BJ (cell line): Measurements from ENCODE around the gene CACNA1G. TPM values are rescaled to one million over a fixed set of nuclear protein-coding genes. Genes with fewer than 3 reads are reported as not detected.

ENCODE experiments used
- CTCF ChIA-PET: fragments of 350-600 bp; formaldehyde crosslinking; extraction: SDS; loops from one replicate; lab custom pipeline; 2021; ENCODE audit warnings: antibody characterized with exemption, inconsistent platforms; lab: Yijun Ruan, JAX
- POLR2A ChIA-PET: fragments of 300-600 bp; sonication (Branson Sonifier 250); formaldehyde crosslinking; extraction: SDS; loops from one replicate; lab custom pipeline; 2021; ENCODE audit warnings: antibody characterized with exemption; lab: Charles Lee
- DNase-seq: peaks from one replicate; pipeline ENCODE4 v3.0.0-alpha.2; 2011; ENCODE audit warnings: low read depth
- H3K27me3 ChIP-seq: 2 replicates; pipeline ENCODE4 v1.6.0; 2011; ENCODE audit warnings: low read length; ENCODE audit not compliant: control insufficient read depth, insufficient read depth
- H3K36me3 ChIP-seq: 2 replicates; pipeline ENCODE4 v1.5.1; 2011; ENCODE audit warnings: low read length; ENCODE audit not compliant: control insufficient read depth, insufficient read depth
- H3K4me3 ChIP-seq: 2 replicates; pipeline ENCODE4 v1.5.1; 2011; ENCODE audit warnings: low read depth, mild to moderate bottlenecking, control low read depth, low read length
- CTCF ChIP-seq: IDR thresholded peaks from 2 replicates; pipeline ENCODE4 v1.5.1; 2011; ENCODE audit warnings: low read depth, mild to moderate bottlenecking, control low read depth, inconsistent platforms, low read length, moderate library complexity; ENCODE audit not compliant: insufficient read depth
- polyA plus RNA-seq: library from polyadenylated mRNA; depleted of rRNA; stranded (reverse); fragments of >200 nt; gene quantifications from 2 replicates; pipeline ENCODE4 v1.2.3, GENCODE V29; 2011

The CACNA1G gene
- polyA plus RNA-seq, 1 experiment = 0.02 TPM

- ChIA-PET CTCF (interaction anchor here (0.9 to 1.5 kb wide), 4 partner anchors 12 to 98 kb away, joined by 3 to 6 read pairs (median 4); no protein-coding TSS in a partner anchor), POLR2A (no interaction called here)
- H3K36me3 ChIP-seq = peaks cover 7% of the 10 kb centered on the region
- H3K27me3 ChIP-seq = no peaks in the 10 kb centered on the region
- peak; percentile 78 for DNase-seq
- no peak for TF ChIP-seq CTCF
- H3K4me3 ChIP-seq = no peak overlapping the region
Measured at GRCh38 chr17:50661795-50662391, 101.4 kb downstream of the CACNA1G start.

GRCh38 chr17:50662632-50663225 is 102.2 kb downstream of the CACNA1G start:
- H3K36me3 ChIP-seq = peaks cover 5% of the 10 kb centered on the region
- no peak overlapping the region for H3K4me3 ChIP-seq
- TF ChIP-seq CTCF = no peak
- ChIA-PET CTCF (interaction anchor here (0.6 to 1.5 kb wide), 3 partner anchors 13 to 99 kb away, joined by 3 to 6 read pairs (median 5); no protein-coding TSS in a partner anchor), POLR2A (no interaction called here)
- DNase-seq = no peak
- no peaks in the 10 kb centered on the region for H3K27me3 ChIP-seq

- TF ChIP-seq CTCF = no peak
- ChIA-PET POLR2A (no interaction called here), CTCF (interaction anchor here (1.5 kb wide), 1 partner anchor 120 kb away, joined by 3 read pairs; no protein-coding TSS in a partner anchor)
- Histone ChIP-seq H3K4me3 (no peak overlapping the region), H3K36me3 (peaks cover 4% of the 10 kb centered on the region), H3K27me3 (no peaks in the 10 kb centered on the region)
- no peak for DNase-seq
Measured at GRCh38 chr17:50663812-50664374, 103.4 kb downstream of the CACNA1G start.

GRCh38 chr17:50664788-50665458 is 104.4 kb downstream of the CACNA1G start:
- TF ChIP-seq CTCF = no peak
- Histone ChIP-seq H3K27me3 (no peaks in the 10 kb centered on the region), H3K4me3 (no peak overlapping the region), H3K36me3 (peaks cover 2% of the 10 kb centered on the region)
- CTCF ChIA-PET = interaction anchor here (1.5 kb wide), 1 partner anchor 119 kb away, joined by 3 read pairs; no protein-coding TSS in a partner anchor
- no peak for DNase-seq
- POLR2A ChIA-PET = interaction anchor here (0.7 kb wide), 1 partner anchor 44 kb away, joined by 9 read pairs; no protein-coding TSS in a partner anchor

- CTCF ChIA-PET = interaction anchor here (1.4 kb wide), 1 partner anchor 40 kb away, joined by 3 read pairs; no protein-coding TSS in a partner anchor
- POLR2A ChIA-PET = no interaction called here
- no peak for DNase-seq
- Histone ChIP-seq H3K27me3 (no peaks in the 10 kb centered on the region), H3K4me3 (no peak overlapping the region), H3K36me3 (peaks cover 2% of the 10 kb centered on the region)
- no peak for TF ChIP-seq CTCF
Measured at GRCh38 chr17:50665838-50666237, 105.3 kb downstream of the CACNA1G start.
